DMS114 treated with DMSO at 0.1 percent for 48 hours (cell line): ENCODE measurements around the gene MAGEA2.
"Not testable (repeated sequence)": the region's sequence is repeated elsewhere in the genome, so short reads cannot be mapped to it uniquely, and the experiment has no call there.

Experiments
- DNase-seq: peaks from one replicate; lab custom pipeline; 2025; ENCODE audit not compliant: unreplicated experiment; lab: John Stamatoyannopoulos, UW

The MAGEA2 gene

DNA sequence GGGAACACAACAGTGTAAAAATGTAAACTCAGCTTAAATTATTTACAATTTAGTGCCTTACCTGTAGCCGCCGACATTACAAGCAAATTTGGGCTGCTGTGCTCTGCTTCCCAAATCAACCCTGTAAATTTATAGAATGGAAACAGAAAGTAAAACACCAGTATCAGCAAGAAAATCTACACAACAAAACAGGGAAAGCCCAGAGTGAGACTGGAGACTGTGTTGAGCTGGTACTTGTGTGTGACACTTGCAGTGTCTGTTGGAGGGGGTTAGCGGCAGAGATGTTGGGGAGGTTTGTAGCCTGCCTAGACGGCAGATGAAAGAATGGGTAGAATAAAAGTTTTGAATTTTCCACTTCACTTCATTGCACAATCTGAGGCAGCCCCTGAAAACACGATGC lies 40.4 kb downstream of the MAGEA2 start:
- DNase-seq = not testable (repeated sequence)

DNA sequence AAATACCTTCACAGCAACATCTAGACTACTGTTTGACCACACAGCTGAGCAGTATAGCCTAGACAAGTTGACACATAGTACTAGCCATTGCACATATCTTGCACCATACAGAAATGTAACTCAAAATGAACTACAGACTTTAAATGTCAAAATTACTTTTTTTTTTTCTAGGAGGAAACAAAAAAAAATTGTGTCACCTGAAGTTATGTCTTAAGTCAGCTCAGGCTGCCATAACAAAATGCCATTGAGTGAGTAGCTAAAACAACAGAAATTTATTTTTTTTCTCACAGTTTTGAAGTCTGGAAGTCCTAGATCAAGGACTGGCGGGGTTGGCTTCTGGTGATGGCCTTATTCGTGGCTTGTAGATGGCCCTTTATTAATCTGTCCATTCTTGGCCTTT lies 44.5 kb downstream of the MAGEA2 start, which contains the start of gene CSAG2:
Gene CSAG2 (minus strand): TSS at position 101 of the 400 bp plus-strand sequence. CDS start 161 bp downstream, outside the sequence.
- not testable (repeated sequence) for DNase-seq

DNA sequence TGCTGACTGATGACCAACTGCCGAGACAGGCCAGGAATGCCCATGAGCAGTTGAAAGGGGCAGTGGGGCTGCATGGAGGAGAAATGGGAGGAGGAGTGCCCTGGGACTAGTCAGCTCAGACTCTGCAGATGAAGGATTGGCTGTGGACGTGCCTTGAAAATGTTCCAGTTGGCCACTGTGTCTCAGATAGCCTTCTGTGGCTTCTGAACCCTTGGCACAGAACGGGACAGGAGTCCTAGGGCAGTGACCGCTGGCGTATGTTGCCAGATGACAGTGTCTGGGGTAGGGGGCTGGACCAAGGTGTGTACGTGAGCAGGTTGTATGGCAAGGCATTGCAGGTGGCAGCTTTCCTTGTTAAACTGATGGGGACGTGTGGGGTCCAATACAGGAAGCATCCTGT lies 47.1 kb downstream of the MAGEA2 start:
- not testable (repeated sequence) for DNase-seq

DNA sequence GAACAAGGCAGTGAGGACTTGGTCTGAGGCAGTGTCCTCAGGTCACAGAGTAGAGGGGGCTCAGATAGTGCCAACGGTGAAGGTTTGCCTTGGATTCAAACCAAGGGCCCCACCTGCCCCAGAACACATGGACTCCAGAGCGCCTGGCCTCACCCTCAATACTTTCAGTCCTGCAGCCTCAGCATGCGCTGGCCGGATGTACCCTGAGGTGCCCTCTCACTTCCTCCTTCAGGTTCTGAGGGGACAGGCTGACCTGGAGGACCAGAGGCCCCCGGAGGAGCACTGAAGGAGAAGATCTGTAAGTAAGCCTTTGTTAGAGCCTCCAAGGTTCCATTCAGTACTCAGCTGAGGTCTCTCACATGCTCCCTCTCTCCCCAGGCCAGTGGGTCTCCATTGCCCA lies 53.3 kb downstream of the MAGEA2 start:
- not testable (repeated sequence) for DNase-seq
